GM21526 (cell line): Measurements from ENCODE around the gene VPS37B.

Experiments
- ATAC-seq: cut with Tn5 transposase; IDR thresholded peaks from one replicate; pipeline ENCODE4 v1.9.1; 2021; ENCODE audit warnings: moderate library complexity; ENCODE audit not compliant: unreplicated experiment, low FRiP score

VPS37B gene

DNA sequence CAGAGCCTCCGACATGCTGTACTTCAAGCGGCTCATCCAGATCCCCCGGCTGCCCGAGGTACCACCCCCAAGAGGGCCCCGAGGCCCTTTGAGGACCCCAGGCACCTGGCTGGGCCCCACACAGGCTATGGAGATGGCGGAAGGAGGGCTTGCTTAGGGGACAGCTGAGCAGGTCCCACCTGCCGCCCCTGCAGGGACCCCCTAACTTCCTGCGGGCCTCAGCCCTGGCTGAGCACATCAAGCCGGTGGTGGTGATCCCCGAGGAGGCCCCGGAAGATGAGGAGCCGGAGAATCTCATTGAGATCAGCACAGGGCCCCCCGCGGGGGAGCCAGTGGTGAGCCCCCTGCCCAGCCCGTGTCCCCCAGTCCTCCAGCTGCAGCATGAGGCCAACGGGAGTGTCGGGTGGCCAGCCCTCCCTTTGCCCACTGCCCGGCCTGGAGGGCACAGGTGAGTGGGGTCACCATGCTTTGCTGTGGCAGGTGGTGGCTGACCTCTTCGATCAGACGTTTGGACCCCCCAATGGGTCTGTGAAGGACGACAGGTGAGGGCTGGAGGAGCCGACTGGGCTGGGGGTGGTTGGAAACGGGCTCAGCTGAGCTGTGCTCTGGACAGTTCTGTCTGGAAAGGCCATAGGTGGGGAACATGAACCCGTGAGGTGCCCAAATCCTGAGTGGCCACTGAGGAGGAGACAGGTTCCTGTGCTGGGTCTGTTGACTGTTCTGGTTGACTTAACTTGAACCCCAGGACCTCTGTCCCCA is 40.7 kb downstream of the VPS37B start:
- ATAC-seq, result no peak

DNA sequence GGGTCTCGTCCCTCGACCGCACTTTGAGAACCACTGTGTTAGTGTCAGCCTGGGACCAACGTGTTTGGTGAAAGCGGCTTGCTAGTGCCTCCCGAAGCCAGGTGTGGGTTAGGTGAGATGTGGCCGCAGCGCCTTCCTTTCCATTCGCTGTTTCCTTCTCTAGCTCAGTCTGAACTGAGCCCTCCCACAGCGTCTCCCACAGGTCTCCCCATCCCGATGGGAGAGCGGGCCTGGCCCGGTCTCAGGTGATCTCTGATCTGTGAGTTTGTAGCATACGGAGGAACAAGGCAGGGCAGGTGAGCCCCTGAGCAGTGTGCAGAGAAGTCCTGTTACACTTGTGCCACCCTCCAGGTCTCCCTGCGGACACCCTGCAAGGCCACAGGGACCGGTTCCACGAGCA is 41.4 kb downstream of the VPS37B start:
- no peak for ATAC-seq

DNA sequence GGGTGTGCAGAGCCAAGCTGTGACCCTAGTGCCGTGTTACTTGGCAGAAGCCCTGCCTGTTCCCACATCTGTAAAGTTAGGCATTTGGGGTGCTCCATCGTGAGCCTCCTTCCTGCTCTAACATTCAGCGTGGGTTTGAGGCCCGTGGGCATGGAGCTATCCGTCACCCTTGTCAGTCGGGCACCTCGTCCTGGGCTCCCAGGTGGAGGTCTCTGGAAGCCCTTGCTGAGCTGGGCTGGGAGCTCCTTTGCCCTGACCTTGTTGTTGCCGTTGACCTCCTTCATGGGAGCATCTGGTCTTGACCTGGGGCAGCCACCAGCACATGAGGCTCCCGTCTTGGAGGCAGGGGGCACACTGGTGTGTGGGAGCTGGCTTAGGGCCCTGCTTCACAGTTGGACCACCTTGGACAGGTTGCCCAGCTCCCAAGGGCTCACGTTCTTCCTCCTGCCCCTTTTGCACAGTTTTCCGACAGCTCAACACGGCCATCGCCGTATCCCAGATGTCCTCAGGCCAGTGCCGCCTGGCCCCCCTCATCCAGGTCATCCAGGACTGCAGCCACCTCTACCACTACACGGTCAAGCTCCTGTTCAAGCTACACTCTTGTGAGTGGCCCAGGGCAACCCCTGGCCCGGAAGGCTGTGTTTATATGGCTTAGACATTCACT is 42.2 kb downstream of the VPS37B start:
- ATAC-seq, result no peak

GRCh38 chr12:122852336-122853275 is 43.3 kb downstream of the VPS37B start:
- ATAC-seq, result no peak

GRCh38 chr12:122851820-122852219 is 44.1 kb downstream of the VPS37B start:
- ATAC-seq, result no peak

GRCh38 chr12:122850695-122851350 is 45.1 kb downstream of the VPS37B start:
- no peak for ATAC-seq

- ATAC-seq, result no peak
Observed at GRCh38 chr12:122850048-122850445, 45.9 kb downstream of the VPS37B start.

DNA sequence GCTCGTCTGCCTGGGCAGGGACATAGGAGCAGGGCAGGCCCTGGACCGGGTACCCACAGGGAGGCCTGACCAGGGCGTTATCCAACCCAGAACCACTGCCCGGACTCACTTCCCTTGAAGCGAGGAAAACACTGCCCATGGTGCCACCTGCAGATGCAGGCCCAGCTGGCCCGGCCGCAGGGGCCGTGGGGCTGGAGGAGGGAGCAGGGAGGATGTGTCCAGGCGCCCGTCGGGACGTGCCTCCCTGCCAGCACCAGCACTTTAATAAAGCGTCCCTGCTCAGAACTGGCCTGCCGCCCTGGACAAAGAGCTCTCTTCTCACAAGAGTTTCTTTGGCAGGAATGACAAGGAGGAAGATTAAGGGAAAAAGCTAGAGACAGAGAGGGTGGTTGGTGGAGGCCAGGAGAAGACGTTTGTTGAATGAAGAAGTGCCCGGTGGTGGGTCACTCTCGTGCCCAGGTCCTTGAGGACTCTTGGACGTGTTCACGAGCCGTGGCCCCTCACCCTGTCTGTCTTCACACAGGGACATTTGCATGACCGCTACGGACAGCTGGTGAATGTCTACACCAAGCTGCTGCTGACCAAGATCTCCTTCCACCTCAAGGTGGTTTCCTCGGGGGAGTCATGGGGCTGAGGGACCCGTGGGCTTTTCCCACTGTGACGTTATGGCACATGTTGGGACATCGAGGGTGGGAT is 46.4 kb downstream of the VPS37B start:
- ATAC-seq, result no peak

DNA sequence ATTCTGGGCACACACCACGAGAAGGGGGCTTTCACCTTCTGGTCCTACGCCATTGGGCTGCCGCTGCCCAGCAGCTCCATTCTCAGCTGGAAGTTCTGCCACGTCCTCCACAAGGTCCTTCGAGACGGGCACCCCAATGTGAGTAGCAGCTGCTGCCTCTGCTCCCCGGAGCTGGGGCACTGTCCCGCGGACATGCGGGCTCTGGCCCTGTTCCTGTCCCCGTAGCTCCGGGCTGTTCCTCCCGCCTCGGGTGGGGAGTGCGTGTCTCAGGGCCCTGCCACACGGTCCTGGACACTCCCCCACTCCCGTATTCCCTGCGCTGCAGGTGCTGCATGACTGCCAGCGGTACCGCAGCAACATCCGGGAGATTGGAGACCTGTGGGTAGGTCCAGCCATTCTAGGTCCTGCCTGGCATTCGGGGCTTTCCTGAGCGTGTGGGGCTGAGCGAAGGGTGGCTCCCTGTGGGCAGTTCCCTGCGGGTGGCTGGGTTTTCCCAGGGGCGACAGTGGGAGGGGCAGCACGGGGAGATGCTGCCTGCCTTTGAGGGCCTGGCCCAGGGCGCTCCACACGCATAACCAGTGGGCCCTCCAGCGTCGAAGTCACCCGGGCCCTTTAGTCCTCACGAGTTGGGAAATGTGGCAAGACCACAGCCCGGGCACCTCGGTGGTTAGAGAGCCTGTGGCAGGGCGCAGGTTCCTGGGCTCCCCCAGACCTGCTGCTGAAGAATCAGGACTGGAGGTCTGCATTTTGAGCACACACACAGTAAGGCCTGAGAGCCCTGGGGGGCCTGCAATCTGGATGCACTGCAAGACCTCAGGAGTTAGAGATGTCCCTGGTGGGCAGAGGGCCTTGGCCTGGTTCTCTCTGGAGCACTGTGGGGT is 47.2 kb downstream of the VPS37B start:
- no peak for ATAC-seq

GRCh38 chr12:122847921-122848421 is 48.0 kb downstream of the VPS37B start:
- no peak for ATAC-seq

GRCh38 chr12:122847516-122847836 is 48.4 kb downstream of the VPS37B start:
- ATAC-seq, result no peak

DNA sequence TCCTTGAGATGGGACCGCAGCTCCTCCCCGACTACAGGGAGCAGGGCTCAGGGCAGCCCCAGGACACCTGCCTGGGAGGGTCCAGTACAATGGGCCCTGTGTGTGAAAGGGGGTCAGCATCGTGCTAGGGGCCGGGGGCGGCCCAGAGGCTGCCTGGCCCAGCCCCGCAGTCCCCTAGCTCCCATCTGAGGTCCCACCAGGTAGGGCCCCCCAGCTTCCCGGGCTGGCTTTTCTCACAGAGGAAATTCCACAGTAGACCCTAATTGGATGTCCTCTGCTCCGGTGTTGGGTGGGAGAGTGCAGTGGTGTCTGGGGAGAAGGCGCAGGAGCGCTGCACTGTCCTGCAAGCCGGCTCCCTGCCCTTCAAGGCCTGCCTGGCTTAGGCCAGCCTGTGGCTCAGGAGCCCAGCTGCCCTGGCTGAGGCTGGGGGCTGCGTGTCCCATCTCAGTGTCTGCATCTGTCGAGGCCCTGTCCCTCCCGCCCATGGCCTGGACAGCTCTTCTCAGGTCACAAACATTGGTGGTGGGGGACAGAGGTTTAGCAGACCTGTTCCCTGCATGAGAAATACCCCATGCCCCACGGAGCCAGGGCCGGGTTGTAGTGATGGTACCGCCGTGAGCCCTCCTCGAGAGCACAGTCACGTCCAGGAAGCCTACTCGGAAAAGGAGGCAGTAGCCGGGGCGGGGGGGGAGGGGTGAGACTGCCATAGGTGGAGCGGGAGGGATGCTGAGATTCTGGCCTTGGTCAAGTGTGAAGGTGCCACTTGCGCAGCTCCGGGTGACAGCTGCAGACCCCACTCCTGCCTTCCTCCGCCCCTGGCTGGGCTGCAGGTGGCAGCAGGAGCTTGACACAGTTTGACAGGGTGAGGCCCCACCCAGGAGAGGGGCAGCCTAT is 49.1 kb downstream of the VPS37B start:
- ATAC-seq, result no peak

GRCh38 chr12:122845865-122846621 is 49.9 kb downstream of the VPS37B start:
- no peak for ATAC-seq

DNA sequence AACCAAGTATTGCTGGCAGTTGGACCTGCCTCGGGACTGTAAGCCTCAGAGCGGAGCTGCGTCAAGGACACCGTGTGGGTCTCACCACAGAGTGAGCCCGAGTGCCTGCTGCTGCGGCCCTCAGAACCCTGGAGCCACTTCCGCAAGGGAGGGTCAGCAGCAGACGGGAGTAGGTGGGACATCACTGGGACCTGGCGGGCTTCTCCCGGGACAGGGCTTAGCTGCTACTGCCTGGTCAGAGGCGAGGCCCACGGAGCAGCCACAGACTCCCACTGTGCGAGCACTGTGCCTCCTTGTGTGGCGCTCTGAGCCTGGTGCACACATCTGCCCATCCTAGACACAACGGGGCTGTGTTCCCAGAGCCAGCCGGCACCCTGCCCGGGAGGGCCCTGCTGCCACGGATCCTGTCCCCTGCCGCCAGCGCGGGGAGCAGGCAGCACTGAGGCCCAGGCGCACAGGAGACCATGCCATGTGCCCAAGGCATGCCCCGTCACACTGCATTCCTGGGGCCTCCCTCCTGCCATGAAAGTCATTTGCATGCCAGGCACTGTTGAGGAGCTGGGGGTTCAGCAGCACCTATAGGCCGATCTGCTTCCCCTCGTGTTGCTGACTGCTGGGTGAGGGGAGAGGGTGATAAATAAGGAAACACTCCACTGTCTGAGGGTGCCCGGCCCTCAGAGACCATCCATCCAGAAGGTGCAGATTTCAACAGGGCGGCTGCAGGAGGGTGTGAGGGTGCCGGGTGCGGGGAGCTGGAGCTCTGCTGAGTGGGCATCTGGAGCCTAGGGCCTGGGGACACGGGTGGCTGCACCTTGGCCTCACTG is 50.7 kb downstream of the VPS37B start:
- ATAC-seq, result no peak

DNA sequence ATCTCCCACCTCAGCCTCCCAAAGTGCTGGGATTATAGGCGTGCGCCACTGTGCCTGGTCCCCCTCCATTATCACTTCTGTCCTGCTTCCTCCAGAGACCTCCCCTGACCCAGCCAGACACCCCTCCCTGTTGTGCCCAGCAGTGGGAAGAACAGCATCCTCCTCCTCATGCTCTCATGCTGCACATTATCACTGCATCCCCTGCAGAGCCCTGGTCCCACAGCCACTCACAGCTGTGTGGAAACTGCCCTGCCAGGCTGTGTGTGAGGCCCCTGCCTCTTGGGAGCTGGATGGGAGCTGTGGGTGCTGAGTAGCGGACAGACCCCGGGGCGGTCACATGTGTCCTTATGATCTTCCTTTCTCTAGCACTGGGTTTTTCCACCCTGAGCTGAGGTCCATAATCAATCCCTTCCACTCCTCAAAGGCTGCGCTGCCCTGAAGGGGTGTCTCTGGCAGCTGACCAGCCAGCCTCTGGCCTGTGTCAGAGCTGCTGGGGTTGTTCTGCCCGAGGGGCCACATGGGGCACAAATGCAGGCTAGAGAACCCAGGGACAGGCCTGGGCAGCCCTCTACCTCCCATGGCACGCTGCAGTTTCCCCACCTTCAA is 51.5 kb downstream of the VPS37B start:
- no peak for ATAC-seq

- no peak for ATAC-seq
Observed at GRCh38 chr12:122843455-122843854, 52.5 kb downstream of the VPS37B start.
